Stimulated activated CD8-positive, alpha-beta memory T cell treated with anti-CD3 and anti-CD28 coated beads, Interleukin-15, amount 100 ng/mL, for 48 hours (primary cell): ENCODE data around the gene TMEM94.
"Not testable (repeated sequence)": the region's sequence is repeated elsewhere in the genome, so short reads cannot be mapped to it uniquely, and the experiment has no call there.

Experiments
- DNase-seq, 2 donors: peaks; one replicate each; pipeline ENCODE4 v3.0.0-alpha.2; 2020; ENCODE audit warnings: low read depth in 2 of 2

Gene TMEM94

GRCh38 chr17:75445896-75446295 lies 10.5 kb upstream of the TMEM94 start:
- DNase-seq = not testable (repeated sequence)

DNA sequence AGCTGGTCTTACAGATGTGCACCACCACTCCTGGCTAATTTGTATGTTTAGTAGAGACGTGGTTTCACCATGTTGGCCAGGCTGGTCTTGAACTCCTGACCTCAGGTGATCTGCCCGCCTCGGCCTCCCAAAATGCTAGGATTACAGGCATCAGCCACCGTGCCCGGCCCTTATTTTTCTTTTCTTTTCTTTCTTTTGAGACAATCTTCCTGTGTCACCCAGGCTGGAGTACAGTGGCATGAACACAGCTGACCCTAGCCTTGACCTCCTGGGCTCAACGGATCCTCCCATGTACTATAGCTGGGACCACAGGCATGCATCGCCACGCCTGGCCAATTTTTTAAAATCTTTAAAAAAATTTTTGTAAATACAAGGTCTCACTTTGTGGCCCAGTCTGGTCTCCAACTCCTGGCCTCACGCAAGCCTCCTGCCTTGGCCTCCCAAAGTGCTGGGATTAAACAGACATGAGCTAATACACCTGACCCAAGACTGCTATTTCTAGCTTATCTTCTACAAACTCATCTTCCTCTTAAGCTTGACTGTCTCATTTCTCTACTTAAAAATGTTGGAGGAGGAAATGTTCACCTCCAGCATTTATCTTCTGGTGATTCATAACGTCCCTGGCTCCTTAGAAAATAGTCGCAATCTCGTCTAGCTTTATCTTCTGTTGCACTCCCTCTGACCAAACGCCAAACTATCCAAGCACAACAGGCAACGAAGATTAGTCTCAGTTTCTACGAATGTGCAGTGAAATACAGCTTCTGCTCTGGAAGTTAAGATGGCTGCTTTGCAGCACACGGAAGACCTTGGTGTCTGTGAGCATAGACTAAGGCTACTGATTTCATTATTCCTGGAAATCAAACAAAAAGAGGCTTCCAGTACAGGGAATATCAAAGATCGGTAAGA lies 8.2 kb upstream of the TMEM94 start:
- DNase-seq = no peak

DNA sequence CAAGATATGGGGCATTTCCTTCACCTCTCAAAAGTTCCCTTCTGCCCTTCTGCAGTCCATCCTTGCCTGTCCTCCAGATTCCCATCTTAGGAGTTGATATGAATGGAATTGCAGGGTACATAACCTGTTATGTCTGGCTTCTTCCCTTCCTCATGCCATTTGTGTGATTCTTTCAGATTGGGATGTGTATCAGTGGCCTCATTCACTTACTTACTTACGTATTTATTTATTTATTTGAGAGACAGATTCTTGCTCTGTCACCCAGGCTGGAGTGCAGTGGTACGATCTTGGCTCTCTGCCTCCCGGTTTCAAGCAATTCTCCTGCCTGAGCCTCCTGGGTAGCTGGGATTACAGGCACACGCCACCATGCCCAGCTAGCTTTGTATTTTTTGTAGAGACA lies 6.2 kb upstream of the TMEM94 start:
- DNase-seq = no peak

DNA sequence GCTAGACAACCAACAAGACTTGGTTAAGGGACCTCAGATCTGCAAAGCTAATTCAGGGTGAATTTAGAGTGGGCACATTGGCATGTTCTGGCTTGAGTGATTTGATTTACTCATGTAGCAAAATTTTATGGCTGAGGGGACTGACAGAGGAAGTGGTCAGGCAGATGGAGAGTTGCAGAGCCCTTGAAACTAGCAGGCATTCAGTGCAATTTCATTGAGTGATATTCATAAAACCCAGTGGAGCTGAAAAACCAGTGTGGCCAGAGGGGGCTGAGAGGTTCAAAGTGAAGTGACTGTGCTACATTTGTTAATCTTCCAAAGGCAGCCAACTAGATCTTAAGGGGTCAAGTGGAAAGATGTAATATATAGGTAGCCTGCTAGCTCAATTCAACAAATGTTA lies 2.2 kb upstream of the TMEM94 start:
- no peak for DNase-seq

- DNase-seq = not testable (repeated sequence)
Measured at GRCh38 chr17:75454672-75455071, 1.8 kb upstream of the TMEM94 start.

GRCh38 chr17:75456039-75456416 lies 407 bp upstream of the TMEM94 start:
- DNase-seq = no peak

DNA sequence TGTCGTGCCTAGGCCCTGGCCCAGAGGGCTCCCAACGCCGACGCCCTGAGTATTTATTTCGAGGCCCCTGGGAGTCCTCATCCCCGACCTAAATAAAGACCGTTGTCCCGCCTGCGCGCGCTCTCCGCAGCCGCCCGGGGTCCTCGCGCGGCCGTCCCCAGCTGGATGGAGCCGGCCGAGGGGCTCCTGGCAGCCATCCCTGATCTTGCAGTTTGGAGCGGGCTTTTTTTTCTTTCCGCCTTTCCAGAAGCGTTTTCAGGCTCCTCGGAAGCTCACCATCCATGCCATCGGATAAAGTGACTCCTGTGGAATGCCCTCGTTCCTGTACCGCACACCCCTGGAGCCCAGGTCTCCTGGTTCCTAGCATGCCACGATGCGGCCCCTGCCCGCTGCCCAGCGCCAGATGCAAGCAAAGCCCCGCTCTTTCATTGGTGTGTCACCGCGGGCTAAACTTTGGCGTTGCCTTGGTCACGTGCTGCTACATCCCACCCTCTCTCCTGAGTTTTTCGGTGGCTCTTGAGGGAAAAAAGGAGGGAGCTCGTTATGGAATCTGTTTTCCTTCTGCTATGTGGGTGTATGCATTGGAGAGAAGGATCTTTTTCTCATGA lies 716 bp downstream of the TMEM94 start:
- no peak for DNase-seq

DNA sequence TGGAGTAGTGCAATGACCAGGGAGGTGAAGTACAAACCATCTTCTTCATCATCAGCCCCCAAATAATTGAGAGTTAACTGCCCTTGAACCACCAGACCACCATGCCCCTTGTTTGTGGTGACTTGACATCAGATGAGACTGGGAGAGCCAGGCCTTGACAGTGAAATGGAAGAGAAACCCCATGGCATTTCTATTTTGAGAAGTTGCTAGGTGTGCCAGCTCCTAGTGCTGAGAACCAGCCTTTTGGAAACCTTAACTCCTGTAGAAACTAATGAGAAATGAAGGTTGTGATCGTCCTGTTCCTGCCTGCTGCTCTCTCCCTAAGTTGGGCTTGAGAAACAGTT lies 2.8 kb downstream of the TMEM94 start:
- no peak for DNase-seq

- no peak for DNase-seq
Measured at GRCh38 chr17:75459590-75460267, 3.3 kb downstream of the TMEM94 start.

GRCh38 chr17:75460295-75460694 lies 3.9 kb downstream of the TMEM94 start:
- no peak for DNase-seq

DNA sequence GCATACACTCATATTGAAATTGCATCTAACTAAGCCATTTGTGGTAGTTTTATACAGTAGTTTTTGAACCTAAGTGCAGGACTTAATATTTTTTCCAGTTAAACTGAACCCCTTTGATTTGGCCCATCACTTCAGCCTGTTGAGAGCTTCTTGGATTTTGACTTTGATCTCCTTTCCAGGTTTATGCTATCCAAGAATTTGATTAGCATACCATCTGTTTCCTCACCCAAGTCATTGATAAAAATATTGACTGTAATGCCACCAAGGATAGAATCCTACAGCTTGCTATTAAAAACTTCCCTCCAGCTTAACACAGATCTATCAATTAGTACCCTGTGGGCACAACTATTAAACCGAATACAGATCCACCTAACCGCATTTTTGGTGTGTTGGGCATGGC lies 7.2 kb downstream of the TMEM94 start:
- DNase-seq = no peak

GRCh38 chr17:75465039-75465438 lies 8.6 kb downstream of the TMEM94 start:
- DNase-seq = no peak

DNA sequence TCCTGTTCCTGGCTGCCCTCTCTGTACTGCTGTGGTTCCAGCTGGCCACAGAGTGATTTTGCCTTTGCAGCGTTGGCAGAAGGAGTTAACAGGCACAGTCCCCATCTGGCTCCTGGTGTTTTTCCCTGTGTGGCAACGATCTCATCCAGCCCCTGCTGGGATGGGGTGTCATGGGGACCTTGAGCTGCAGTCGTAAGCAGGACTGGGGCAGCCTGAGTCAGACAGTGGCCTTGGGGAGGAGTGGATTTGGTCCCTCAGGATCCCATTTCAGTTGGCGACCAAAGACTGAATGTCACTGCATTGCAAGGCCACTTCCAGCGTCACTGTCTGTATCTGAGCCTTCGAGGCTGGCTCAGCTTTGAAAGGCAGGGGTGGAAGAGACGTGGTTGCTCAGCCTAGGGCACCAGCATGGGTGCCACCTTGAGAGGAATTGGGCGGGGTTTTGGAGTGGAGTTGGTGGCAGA lies 11.9 kb downstream of the TMEM94 start:
- no peak for DNase-seq

DNA sequence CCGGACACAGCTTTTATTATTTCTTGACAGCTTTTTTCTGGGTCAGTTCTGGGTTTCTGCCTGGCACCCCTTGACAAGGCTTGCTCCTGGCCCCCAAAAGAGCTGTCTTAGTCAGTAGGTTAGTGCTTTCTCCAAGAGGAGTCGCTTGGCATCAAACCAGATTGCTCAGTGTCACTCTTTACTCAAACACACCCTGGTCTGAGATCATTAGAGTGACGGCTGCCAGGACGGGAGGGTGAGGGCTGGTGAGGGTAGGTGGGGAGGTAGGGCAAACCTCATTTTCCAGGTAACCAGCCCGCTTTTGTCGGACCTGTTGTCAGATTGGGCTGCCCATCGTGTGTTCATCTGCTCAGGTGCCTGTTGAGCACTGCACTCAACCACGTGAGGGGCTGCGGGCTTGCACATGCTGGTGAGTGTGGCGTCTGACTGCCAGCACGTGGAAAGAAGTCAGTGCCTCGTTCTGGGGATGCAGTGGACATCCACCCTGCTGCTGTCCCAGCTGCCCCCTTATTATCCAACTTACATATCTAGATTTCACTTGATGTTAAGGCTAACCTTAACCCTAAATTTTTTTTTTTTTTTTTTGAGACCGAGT lies 12.4 kb downstream of the TMEM94 start:
- DNase-seq = no peak

- no peak for DNase-seq
Measured at GRCh38 chr17:75471207-75471606, 14.8 kb downstream of the TMEM94 start.

GRCh38 chr17:75472119-75472518 lies 15.7 kb downstream of the TMEM94 start:
- no peak for DNase-seq

- no peak for DNase-seq
Measured at GRCh38 chr17:75473246-75473645, 16.8 kb downstream of the TMEM94 start.

GRCh38 chr17:75474736-75475135 lies 18.3 kb downstream of the TMEM94 start:
- no peak for DNase-seq

- no peak for DNase-seq
Measured at GRCh38 chr17:75475144-75475835, 18.9 kb downstream of the TMEM94 start.

GRCh38 chr17:75475851-75476250 lies 19.4 kb downstream of the TMEM94 start:
- no peak for DNase-seq

DNA sequence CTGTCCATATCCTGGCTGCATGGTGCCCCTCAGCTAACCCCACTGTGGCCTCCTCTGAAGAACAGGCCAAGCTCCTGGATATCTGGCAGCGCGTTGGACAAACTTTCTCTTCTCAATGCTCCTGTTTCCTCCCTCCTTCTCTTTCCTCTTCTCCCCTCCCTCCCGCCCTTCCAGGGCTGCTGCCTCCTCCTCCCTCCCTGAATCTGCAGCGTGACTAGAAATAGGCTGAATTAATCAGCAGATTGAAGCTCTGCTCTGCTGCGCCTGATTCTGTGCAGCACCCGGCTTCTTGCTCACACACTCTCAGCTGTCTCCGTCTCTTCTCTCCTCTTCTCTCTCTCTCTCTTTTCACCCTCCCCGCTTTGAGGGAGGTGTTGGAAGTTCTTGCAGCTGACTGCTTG lies 19.8 kb downstream of the TMEM94 start:
- no peak for DNase-seq
